Fibroblast of the aortic adventitia (primary cell): ENCODE data around the gene FAM3A. TPM values are rescaled to one million over a fixed set of nuclear protein-coding genes. Genes with fewer than 3 reads are reported as not detected.

ENCODE experiments used
- DNase-seq: peaks from one replicate; pipeline ENCODE4 v3.0.0-alpha.2; 2010; ENCODE audit warnings: low read depth
- H3K4me3 ChIP-seq: 2 replicates; pipeline ENCODE4 v1.5.1; 2011; ENCODE audit warnings: low read depth, mild to moderate bottlenecking, control low read depth, low read length, moderate library complexity
- total RNA-seq: library from RNA; depleted of rRNA; stranded (reverse); fragments of >200 nt; gene quantifications from 2 replicates; pipeline ENCODE4 v1.2.3, GENCODE V29; 2012; ENCODE audit warnings: low replicate concordance
- TF ChIP-seq, protein P1 (sequence below): IDR thresholded peaks from 2 replicates; pipeline ENCODE4 v1.5.1; 2011; ENCODE audit warnings: mild to moderate bottlenecking, low read length, control low read depth, inconsistent platforms; ENCODE audit not compliant: insufficient read depth

Gene FAM3A
- total RNA-seq, 1 donor: 20.0 TPM

DNA sequence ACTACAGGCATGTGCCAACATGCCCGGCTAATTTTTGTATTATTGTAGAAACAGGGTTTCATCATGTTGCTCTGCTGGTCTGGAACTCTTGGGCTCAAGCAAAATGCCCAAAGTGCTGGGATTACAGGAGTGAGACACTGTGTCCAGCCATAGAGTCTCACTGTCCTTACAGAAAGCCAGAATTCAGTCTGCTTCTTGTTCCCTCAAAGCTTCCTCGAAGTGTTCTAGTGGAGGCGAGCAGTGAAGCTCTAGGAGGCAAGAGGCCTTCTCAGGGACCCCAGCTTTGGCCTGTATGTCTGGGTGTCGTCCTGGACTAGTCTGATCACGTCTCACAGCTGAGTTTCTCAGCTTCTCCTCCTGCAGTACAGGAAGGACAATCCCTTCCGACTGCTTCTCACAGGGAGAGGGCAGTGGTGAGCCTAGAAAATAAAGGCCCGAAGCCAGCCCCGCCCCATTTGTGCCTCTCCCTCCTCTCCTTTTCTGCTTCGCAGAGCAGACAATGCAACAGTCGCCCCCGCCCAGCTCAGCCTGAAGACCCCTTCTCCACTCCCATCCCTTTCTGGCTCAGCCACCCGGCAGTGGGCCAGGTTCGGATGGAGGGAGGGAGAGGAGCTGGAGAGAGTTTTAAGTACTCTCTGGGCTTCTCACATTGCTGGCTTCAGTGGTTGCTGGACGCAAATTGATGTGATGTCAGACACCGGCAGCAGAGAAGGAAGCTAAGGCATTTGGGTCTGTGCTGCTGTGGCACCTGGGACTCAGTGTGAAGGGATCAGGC, 11.1 kb upstream of the FAM3A start:
- H3K4me3 ChIP-seq: no peak overlapping the region
- peak; percentile 88 for DNase-seq
- TF ChIP-seq, protein P1, sequence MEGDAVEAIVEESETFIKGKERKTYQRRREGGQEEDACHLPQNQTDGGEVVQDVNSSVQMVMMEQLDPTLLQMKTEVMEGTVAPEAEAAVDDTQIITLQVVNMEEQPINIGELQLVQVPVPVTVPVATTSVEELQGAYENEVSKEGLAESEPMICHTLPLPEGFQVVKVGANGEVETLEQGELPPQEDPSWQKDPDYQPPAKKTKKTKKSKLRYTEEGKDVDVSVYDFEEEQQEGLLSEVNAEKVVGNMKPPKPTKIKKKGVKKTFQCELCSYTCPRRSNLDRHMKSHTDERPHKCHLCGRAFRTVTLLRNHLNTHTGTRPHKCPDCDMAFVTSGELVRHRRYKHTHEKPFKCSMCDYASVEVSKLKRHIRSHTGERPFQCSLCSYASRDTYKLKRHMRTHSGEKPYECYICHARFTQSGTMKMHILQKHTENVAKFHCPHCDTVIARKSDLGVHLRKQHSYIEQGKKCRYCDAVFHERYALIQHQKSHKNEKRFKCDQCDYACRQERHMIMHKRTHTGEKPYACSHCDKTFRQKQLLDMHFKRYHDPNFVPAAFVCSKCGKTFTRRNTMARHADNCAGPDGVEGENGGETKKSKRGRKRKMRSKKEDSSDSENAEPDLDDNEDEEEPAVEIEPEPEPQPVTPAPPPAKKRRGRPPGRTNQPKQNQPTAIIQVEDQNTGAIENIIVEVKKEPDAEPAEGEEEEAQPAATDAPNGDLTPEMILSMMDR: peak; percentile 58

DNA sequence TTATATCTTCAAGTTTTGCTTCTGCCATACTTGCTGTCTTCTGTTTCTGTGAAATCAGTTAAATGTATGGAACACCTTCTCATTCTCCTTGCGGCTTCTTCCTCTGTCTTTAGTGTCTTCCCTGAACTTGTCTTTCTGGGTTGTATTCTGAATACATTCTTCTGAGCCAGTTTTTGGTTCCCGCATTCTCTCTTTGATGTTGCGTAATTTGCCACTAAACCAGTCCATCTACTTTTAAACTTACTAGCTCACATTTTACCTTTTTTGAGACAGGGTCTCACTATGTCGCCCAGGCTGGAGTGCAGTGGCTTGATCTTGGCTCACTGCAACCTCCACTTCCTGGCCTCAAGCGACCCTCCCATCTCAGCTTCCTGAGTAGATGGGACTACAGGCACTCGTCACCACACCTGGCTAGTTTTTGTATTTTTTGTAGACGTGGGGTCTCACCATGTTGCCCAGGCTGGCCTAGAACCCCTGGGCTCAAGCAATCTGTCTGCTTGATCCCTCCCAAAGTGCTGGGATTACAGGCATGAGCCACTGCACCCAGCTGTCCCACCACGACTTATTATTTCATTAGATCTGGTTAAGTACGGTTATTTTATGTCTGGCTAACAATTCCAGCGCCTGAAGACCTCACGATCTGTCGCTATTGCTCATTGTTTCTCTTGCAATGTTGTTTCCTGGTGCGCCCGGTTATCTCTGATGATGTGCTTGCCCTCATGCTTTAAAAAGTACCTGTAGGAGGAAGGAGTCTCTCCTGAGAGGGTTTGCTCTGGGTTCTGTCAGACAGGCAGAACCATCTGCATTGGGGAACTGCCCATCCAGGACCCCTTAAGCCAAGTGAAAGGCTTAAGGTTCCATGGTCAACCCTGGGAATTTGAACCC, 9.8 kb upstream of the FAM3A start:
- DNase-seq: no peak
- TF ChIP-seq, protein P1: no peak
- H3K4me3 ChIP-seq: no peak overlapping the region

DNA sequence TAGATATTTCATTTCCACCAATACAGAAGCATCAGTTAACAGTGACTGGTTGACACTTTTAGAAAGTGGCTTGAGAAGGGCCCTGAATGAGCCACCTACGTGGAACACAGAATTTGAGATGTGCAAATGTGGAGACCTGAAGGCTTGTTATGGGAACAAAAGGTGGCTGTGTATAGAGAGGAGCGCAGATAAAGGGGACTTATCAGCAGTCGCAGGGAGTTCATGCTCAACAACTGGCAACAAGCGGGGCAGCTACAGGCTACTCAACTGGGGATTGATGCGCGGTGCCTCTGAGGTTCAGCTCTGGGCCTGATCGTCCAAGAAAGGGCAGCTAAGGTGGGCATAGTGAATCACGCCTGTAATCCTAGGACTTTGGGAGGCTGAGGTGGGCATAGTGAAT, 3.4 kb upstream of the FAM3A start:
- TF ChIP-seq, protein P1: no peak
- H3K4me3 ChIP-seq: no peak overlapping the region
- no peak for DNase-seq

DNA sequence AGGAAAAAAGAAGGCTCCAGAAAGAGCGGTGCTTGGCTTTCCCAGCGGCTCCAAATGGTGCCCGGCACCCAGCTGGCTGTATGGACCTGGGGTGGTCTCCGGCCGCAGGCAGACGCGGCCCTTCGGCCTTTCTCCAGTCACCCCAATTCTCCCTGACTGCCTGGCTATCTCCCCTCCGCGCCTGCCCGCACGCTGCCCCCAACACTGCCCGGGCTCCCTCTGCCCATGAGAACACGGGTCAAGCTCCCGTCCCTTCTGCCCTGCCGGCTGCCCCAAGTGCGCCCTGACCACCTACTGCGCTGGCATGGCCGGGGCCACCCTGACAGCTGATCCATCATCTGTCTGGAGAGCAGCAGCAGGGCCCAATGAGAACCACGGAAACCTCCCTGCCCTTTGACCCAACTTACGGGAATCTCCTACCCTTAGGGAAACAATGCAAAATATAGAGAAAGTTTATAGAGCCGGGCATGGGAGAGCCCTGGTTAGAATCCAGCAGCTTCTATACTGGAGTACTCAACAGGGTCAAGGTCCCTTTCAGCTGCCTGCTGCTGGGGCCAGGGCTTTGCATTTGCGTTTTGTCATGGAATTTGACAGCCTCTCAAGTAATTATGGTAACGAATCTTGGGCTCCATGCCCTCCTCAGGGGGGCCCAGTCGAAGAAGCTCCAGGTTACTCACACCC, 1.2 kb upstream of the FAM3A start:
- H3K4me3 ChIP-seq: peak overlapping the region; percentile 18
- TF ChIP-seq, protein P1: no peak
- DNase-seq: no peak

DNA sequence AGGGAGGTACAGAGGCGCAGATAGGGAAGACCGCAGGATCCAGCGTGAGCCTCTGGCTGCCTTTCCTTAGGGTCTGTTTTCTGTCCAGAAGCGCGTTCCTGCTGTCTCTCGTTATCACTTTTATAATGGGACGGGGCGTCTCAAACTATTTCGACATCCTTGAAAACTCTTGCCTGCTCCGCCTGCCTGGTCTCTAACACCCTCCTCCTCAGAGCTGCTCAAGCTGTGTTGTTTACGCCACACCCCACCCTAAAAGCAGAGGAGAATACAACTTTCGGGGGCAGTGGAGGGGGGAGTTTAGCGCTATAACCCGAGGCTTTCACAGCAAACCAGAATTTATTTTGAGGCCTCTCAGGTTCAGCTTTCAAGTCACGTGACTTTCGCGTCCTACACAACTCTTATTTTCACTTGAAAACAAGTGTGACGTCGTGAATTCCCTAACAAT, 646 bp upstream of the FAM3A start:
- DNase-seq: peak; percentile 88
- TF ChIP-seq, protein P1: no peak
- peak overlapping the region; percentile 54 for H3K4me3 ChIP-seq

DNA sequence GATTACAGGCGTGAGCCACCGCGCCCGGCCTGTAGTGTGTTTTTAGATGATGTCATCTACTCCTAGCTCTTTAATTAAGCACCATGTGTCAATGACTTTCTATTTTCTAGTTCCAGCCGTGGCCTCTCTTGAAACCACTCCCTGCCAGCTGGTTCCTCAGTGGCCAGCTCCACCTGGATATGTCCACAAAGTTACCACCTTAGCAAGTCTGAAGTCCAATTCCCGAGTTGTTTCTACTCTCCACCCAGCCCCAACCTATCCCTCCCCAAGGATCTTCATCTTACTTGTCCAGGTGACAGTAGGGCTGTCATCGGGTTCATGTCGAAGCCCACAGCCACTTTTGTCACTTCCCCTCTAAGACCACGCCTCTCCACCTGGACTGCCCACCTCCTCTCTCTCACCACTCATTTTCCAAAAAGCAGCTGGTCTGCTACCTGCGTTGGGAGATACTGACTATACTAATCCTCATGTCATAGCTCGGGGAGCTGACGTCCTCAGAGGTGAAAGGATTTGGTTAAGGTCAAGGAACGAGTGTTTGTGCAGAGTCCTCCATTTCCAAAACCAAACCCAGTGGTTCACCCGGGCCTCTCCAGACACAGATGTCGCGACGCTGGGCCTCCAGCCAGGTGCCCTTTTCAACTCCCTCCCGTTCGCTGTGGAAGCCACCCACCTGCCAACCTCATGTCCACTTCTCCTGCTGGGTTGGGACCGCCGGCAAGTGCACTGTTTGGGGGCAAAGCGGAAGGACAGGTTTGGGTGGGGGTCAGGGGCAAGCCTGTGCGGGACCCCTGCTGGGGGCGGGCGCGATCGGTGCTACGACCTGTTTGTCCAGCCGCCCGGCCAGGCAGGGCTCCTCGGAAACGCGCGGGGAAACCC, 704 bp downstream of the FAM3A start:
- DNase-seq: no peak
- peak overlapping the region; percentile 73 for H3K4me3 ChIP-seq
- TF ChIP-seq, protein P1: no peak
